Activated CD4-positive, CD25-positive, alpha-beta regulatory T cell (primary cell): Measurements from ENCODE around the gene GALNT18.

Source experiments
- DNase-seq, 4 experiments: peaks; one replicate each; lab custom pipeline; 2025; lab: John Stamatoyannopoulos, UW

The GALNT18 gene

DNA sequence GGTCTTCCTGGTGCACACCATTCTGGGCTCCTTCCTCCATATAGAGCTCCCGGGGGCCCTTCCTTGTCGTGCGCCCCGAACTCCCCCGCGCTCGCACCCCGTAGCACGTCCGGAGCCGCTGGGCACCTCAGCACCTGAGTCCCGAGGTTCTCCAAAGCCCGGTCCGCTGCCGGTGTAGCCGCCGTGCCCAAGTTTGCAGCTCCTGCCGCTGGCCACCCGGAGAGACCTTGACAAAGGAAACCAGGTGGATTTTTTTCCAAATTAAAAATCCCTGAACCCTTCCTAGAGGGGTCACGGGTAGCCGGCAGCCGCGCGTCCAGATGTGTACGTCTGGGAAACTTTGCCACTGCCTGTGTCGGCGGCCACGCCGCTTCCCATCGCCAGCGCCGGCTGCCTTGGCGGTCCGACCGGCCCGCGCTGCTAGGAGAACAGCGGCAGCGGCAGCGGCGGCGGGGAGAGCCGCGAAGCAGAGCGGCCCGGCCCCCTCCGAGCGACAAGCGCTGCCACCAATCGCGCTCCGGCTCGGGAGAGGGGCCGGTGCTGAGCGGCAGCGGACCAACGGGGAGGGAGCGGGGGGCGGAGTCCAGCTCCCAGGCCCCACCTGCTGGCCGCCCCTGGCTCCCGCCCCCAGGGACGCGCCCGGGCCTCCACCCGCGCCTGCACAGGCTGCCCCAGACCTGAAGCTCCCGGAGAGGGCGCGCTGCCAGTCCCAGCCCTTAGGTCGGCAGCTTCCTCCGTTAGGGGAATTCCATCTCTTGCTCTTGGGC is at the start of gene GALNT18:
Gene GALNT18, minus strand, starts transcription at position 433 of the 767 bp plus-strand sequence.
- peak; percentile 5 to 14 (median 10) for DNase-seq

DNA sequence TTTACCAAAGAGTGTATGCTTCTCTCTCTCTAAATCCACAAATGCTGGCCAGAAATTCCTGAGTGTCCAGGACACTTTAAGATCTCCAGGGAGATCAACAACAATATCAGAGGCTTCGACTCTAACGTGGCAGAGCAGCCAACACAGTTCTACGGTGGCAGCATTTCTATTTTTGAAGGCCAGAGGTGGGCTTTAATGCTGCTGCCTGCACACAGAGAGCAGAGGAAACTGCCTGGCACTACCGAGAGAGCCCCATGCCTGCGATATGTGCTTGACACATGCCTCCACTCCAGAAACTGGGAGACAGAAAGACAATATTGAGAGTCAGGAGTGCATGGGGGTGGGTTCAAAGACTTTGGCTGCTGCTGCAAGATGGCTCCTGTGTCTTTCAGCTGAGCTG is 48.8 kb upstream of the GALNT18 start:
- DNase-seq = no peak

- no peak for DNase-seq
Observed at GRCh38 chr11:11669233-11669846, 47.5 kb upstream of the GALNT18 start.

GRCh38 chr11:11668781-11669180 is 47.0 kb upstream of the GALNT18 start:
- DNase-seq = no peak

GRCh38 chr11:11668274-11668673 is 46.5 kb upstream of the GALNT18 start:
- no peak for DNase-seq

GRCh38 chr11:11667056-11667455 is 45.3 kb upstream of the GALNT18 start:
- no peak for DNase-seq

- no peak for DNase-seq
Observed at GRCh38 chr11:11665407-11665806, 43.6 kb upstream of the GALNT18 start.

- no peak for DNase-seq
Observed at GRCh38 chr11:11663907-11664306, 42.1 kb upstream of the GALNT18 start.

DNA sequence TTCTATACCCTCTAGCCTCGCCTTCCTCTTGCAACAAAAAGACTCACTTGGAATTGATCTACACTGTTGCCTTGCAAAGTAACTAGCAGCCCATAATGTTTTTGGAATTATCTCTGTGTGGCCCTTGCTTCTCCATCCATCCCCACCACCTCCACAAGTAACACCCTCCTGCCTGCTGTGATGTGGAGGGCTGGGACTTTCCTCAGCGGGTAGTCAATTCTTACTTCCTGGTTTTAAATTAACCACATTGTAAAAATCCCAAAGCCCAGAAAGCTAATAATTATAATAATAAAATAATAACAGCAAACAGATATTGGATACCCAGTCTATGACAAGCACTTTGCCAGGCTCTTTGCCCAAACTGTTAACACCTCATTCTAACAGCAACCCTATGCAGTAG is 40.8 kb upstream of the GALNT18 start:
- no peak for DNase-seq

DNA sequence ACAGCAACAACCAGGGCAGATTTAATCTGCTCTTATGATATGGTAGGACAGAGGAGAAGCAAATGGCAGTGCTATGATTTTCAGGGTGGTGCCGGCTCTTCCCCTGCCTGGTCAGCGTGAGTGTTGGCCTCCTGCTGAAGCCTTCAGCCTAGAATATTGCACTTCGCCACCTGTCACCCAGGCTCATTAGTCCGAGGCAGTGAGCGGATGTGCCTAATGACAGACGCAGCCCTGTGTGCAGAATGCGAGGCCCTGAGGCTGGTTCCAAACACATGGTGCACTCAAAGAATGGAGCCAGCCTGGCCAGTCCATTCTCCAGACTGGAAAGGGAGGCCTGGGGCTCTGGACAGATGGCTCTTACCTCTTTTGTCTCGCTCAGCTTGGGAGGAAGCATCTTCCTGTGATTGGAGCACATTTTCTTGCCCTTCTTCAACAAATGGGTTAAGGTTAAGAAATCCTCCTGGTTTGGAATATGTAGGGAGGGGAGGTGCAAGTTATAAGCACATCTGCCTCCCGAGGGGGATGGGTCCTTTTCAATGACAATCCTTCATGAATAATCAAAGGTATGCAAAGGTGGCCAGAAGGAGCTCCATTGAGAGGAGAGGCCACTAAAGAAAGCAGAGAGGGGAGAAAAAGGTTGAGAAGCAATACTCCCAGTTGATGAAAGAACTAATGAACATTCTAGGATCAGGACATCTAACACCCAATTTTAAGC is 39.7 kb upstream of the GALNT18 start:
- no peak for DNase-seq

- no peak for DNase-seq
Observed at GRCh38 chr11:11660363-11660740, 38.5 kb upstream of the GALNT18 start.

- no peak for DNase-seq
Observed at GRCh38 chr11:11659567-11660362, 38.0 kb upstream of the GALNT18 start.

GRCh38 chr11:11657218-11657955 is 35.6 kb upstream of the GALNT18 start:
- no peak for DNase-seq

DNA sequence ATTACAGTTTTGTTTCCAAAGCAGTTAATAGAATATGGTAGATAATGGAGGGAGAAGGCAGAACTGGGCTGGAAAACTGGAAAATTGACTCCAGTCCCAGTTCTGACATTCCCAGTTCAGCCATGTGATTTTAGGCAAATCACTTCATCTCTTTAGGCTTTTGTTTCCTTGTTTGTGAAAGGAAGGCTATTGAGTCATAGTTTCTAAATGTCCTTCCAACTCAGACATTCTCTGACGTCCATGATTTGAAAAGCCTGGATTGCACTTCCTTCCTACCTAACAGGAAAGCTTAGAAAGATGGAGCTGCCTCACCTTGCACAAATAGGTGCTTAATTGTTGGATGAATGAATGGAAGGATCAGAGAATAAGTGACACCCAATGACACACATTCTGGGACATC is 19.8 kb upstream of the GALNT18 start:
- DNase-seq = no peak

DNA sequence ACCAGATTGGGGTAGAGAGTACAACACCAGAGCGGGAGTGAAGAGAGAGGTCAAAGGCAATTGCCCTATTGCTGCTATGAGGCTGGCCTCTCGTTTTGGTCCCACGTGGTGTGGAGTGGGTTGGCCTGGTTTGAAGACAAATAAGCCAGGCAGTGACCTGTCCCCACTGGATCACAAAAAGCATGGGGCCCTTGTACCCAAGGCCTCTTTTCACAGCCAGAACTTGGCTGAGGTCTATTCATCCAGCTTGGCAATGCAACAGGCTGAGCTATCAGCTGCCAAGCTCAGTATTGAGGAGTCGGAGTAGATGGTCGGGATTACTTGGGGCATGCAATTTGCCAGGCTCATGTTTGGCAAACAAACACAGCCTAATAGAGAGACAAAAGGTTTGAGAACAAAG is 19.2 kb upstream of the GALNT18 start:
- no peak for DNase-seq

- DNase-seq = no peak
Observed at GRCh38 chr11:11640152-11640551, 18.3 kb upstream of the GALNT18 start.

DNA sequence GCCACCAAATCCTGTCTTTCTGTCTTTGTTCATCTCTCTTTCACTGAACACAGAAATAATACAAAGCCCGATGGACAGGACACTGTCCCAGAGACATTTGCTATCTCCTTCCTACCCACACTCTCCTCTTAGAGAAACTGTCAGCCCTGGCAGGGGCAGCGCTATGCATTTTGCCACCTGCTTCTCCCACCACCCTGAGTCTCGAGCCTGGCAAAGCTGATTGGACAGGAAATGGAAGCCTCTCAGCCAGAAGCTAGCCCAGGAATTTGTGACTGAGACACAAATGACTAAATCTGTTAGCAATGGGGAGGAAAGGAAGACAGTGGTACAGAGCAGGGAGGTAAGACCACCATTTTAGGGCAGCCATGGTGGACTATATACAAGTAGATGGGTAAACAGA is 14.9 kb upstream of the GALNT18 start:
- no peak for DNase-seq

- DNase-seq = no peak
Observed at GRCh38 chr11:11635443-11635842, 13.6 kb upstream of the GALNT18 start.

DNA sequence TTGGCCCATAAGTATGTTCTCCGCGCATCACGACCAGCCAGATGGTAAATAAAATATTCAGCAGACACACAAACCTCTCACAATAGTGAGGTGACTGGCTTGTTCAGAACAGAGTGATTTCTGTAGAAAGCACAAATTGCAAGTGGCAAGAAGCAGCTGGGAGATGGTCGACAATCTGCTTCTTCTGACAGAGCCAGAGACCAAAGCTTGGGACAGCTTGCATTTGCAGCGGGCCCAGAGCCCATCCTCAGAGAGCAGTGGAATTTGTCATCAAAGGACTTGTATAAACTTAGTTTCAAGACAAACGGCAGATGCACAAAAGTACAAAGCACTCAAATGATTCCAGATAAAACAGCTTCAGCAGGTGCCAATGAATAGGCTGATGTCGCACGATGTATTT is 7.6 kb upstream of the GALNT18 start:
- DNase-seq = no peak

DNA sequence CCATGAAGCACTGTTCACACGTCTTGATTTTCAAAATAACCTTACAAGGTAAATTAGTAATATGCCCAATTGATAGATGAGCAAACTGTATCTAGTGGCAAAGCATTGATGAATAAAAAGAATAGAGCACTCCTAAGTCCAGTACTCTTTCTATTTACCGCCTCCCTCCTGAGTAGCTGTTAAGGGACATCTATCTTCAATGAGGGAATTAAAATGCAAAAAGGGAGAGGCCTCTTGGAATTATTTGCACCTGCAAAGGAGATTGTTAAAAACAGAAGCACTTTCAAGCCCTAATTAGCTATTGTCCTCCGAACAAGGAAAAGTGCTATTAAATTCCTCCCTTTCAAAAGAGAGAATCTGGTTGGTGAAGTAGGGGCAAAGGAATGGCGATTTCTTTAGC is 6.8 kb upstream of the GALNT18 start:
- DNase-seq = no peak

DNA sequence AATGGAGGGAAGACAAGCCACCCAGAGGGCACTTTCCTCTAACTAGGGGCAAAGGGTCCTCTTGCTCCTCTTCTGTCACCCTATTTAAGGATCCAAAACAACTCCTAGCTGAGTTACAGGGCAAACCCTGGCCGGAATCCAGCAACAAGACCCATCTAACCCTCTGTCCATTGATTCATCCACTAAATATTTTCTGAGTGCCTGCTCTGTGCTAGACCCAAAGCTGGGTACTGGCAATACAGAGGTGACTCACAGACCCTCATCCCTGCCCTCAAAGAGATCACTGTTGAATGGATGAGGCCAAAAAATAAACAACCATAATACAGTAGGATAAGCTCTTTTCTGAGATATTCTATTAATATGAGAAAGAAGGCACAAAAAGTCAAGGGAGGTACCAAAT is 4.3 kb upstream of the GALNT18 start:
- no peak for DNase-seq

DNA sequence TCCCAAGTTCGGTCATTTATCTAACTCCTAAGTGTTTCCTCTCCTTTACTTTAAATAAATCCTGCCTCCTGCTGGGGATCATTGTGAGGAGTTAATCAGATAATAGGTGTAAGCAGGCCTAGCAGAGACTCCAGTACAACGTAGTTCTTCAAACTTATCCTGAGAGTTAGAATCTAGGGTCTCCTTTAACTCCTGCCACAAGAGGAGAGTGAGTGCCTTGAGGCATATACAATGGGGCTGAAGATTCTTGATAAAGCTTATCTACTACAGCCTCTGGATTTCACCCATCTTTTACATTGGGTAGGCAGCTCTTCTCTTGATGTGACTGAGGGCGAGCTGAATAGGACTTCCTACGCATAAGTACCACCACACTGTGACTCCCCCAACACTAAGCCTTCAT is 3.1 kb upstream of the GALNT18 start:
- DNase-seq = no peak
